GM12878 (cell line): ENCODE measurements around the gene COL4A1. TPM values are rescaled to one million over a fixed set of nuclear protein-coding genes. Genes with fewer than 3 reads are reported as not detected.

Source experiments
- ATAC-seq: fragments of 200-7000 bp; cut with Tn5 transposase; 3 replicates; pipeline ENCODE4 v1.9.1; 2020; ENCODE audit warnings: mild to moderate bottlenecking, moderate library complexity
- BruUV-seq: library from RNA; stranded (reverse); fragments of 400-500 nt; replicated peaks from 2 replicates; lab custom pipeline; 2021; lab: Mats Ljungman, UMichigan
- CTCF ChIA-PET: fragments of 300-600 bp; sonication (Branson Sonifier 250); formaldehyde crosslinking; extraction: SDS; loops from one replicate; lab custom pipeline; 2021; ENCODE audit warnings: inconsistent platforms; lab: Yijun Ruan, JAX
- POLR2A ChIA-PET: fragments of 350-600 bp; formaldehyde crosslinking; extraction: SDS; loops from one replicate; lab custom pipeline; 2021; ENCODE audit warnings: inconsistent platforms; lab: Charles Lee
- RAD21 ChIA-PET: fragments of 300-600 bp; sonication (Branson Sonifier 250); formaldehyde crosslinking; loops from one replicate; lab custom pipeline; 2023; ENCODE audit warnings: antibody characterized with exemption; ENCODE audit not compliant: unreplicated experiment; lab: Charles Lee
- SMC1A ChIA-PET: fragments of 300-600 bp; sonication (Branson Sonifier 250); formaldehyde crosslinking; loops from one replicate; lab custom pipeline; 2023; ENCODE audit not compliant: unreplicated experiment, uncharacterized antibody; lab: Charles Lee
- DNase-seq: peaks from one replicate; pipeline ENCODE4 v3.0.0-alpha.2; 2011; ENCODE audit warnings: low read depth, low spot score
- FAIRE-seq: peaks from 3 replicates; lab custom pipeline; 2011; peaks lifted over from hg19 to GRCh38; lab: Jason Lieb, UNC
- H2AFZ ChIP-seq: 2 replicates; pipeline ENCODE4 v1.6.0; 2011; ENCODE audit warnings: low read depth, low read length, control low read depth; ENCODE audit not compliant: control insufficient read depth
- H3K27ac ChIP-seq: 2 replicates; pipeline ENCODE4 v1.5.1; 2011; ENCODE audit warnings: control low read depth; ENCODE audit not compliant: control insufficient read depth, insufficient read depth
- H3K27me3 ChIP-seq, 2 experiments: replicated peaks in 1 of 2; 2 replicates each; pipeline versions ENCODE4 v1.6.0 to v1.6.1; 2011; ENCODE audit warnings: low read length in 1 of 2; ENCODE audit not compliant: control insufficient read depth in 2 of 2, insufficient read depth in 2 of 2
- H3K36me3 ChIP-seq, 2 experiments: 2 replicates each; pipeline ENCODE4 v1.5.1; 2011; ENCODE audit warnings: low read length in 1 of 2; ENCODE audit not compliant: control insufficient read depth in 2 of 2, insufficient read depth in 2 of 2
- H3K4me1 ChIP-seq: 2 replicates; pipeline ENCODE4 v1.6.1; 2011; ENCODE audit warnings: mild to moderate bottlenecking, low read length, moderate library complexity, mixed read lengths; ENCODE audit not compliant: control insufficient read depth, insufficient read depth
- H3K4me2 ChIP-seq: 2 replicates; pipeline ENCODE4 v1.6.0; 2011; ENCODE audit warnings: control low read depth; ENCODE audit not compliant: control insufficient read depth, insufficient read depth
- H3K4me3 ChIP-seq: fragments of 200-600 bp; sonication (generic); 2 replicates; pipeline ENCODE4 v1.5.1; 2016
- H3K79me2 ChIP-seq: 2 replicates; pipeline ENCODE4 v1.6.0; 2011; ENCODE audit warnings: low read length; ENCODE audit not compliant: control insufficient read depth, insufficient read depth
- H3K9ac ChIP-seq: 2 replicates; pipeline ENCODE4 v1.8.0; 2011; ENCODE audit warnings: low read length, control low read depth, mixed read lengths; ENCODE audit not compliant: control insufficient read depth, insufficient read depth
- H3K9me3 ChIP-seq: replicated peaks from 3 replicates; pipeline ENCODE4 v1.5.1; 2011; ENCODE audit warnings: mild to moderate bottlenecking, low read length; ENCODE audit not compliant: control insufficient read depth, insufficient read depth
- H4K20me1 ChIP-seq: 2 replicates; pipeline ENCODE4 v1.6.0; 2011; ENCODE audit not compliant: control insufficient read depth, insufficient read depth
- BCL11A ChIP-seq: IDR thresholded peaks from 2 replicates; pipeline ENCODE4 v1.6.1; 2011; ENCODE audit warnings: low read depth, low read length
- EZH2 ChIP-seq: IDR thresholded peaks from 2 replicates; pipeline ENCODE4 v1.6.1; 2012; ENCODE audit warnings: low read depth, mild to moderate bottlenecking, control low read depth, inconsistent platforms, low read length, borderline replicate concordance; ENCODE audit not compliant: control insufficient read depth
- IRF4 ChIP-seq: IDR thresholded peaks from 2 replicates; pipeline ENCODE4 v1.6.1; 2011; ENCODE audit warnings: low read depth, low read length
- JUND ChIP-seq: IDR thresholded peaks from 2 replicates; pipeline ENCODE4 v1.6.1; 2012; ENCODE audit warnings: low read depth, mild to moderate bottlenecking, low read length, improper control_type of control experiment, moderate library complexity
- MAX ChIP-seq: IDR thresholded peaks from 2 replicates; pipeline ENCODE4 v1.6.1; 2012; ENCODE audit warnings: low read depth, low read length, improper control_type of control experiment
- MEF2B ChIP-seq: fragments of 450-650 bp; IDR thresholded peaks from 2 replicates; pipeline ENCODE4 v1.6.1; 2018; ENCODE audit warnings: mild to moderate bottlenecking, moderate library complexity; ENCODE audit not compliant: partially characterized antibody, poor library complexity, severe bottlenecking
- POLR2A ChIP-seq: IDR thresholded peaks from 2 replicates; pipeline ENCODE4 v1.6.1; 2011; ENCODE audit warnings: low read depth, mild to moderate bottlenecking, low read length
- WRNIP1 ChIP-seq: IDR thresholded peaks from 2 replicates; pipeline ENCODE4 v1.6.1; 2011; ENCODE audit warnings: low read depth, low read length, improper control_type of control experiment, borderline replicate concordance
- ZBED1 ChIP-seq: IDR thresholded peaks from 2 replicates; pipeline ENCODE4 v1.6.1; 2016; ENCODE audit warnings: borderline replicate concordance
- ZNF384 ChIP-seq: IDR thresholded peaks from 2 replicates; pipeline ENCODE4 v1.6.1; 2012; ENCODE audit warnings: low read depth, mild to moderate bottlenecking, low read length, improper control_type of control experiment, borderline replicate concordance
- WGBS: methylation state at CpG from one replicate; pipeline ENCODE4 v1.1.6; 2016; ENCODE audit warnings: low lambda C conversion rate; ENCODE audit not compliant: insufficient replicate concordance, insufficient coverage; ENCODE audit errors: missing lambda C conversion rate; 5-methylcytosine and 5-hydroxymethylcytosine counted together
- in situ Hi-C: fragments of 300-500 bp; cut with MboI; formaldehyde crosslinking; loops from 9 replicates; pipeline ENCODE4 v1.14.3; 2018; ENCODE audit warnings: mixed read lengths
- intact Hi-C: fragments of 100-400 bp; cut with micrococcal nuclease; formaldehyde crosslinking; loops from one replicate; pipeline ENCODE4 v1.14.2; 2022; ENCODE audit not compliant: unreplicated experiment
- polyA plus RNA-seq, 11 experiments: library from polyadenylated mRNA; depleted of rRNA in 4 of 11; unstranded in 6 of 11; stranded (reverse) in 5 of 11; fragments of >200 nt; fragmentation: Nextera tagmentation in 4 of 11; fragmentation: Illumina TruSeq in 1 of 11; extraction: Ambion mirVana in 4 of 11; extraction: Trizol in 1 of 11; gene quantifications; 1 replicate in 1 of 11; 2 replicates in 10 of 11; pipeline versions ENCODE4 v1.2.1 to v1.2.3, GENCODE V29; 2011 to 2016; ENCODE audit warnings: inconsistent platforms in 2 of 11, missing spikeins in 2 of 11, low read depth in 1 of 11
- total RNA-seq, 4 experiments: library from RNA; depleted of rRNA in 3 of 4; stranded (reverse); fragments of >200 nt in 3 of 4; fragmentation: Illumina TruSeq in 1 of 4; extraction: Trizol in 1 of 4; gene quantifications; 2 replicates each; pipeline versions ENCODE4 v1.2.1 to v1.2.3, GENCODE V29; 2013 to 2021

Gene COL4A1
- total and polyA plus RNA-seq, 10 of the 15 experiments (the other 5 are each of a cell fraction or from before 2014, with no cell fraction given): 0.07 to 0.31 (median 0.13) TPM; not detected in 6

DNA sequence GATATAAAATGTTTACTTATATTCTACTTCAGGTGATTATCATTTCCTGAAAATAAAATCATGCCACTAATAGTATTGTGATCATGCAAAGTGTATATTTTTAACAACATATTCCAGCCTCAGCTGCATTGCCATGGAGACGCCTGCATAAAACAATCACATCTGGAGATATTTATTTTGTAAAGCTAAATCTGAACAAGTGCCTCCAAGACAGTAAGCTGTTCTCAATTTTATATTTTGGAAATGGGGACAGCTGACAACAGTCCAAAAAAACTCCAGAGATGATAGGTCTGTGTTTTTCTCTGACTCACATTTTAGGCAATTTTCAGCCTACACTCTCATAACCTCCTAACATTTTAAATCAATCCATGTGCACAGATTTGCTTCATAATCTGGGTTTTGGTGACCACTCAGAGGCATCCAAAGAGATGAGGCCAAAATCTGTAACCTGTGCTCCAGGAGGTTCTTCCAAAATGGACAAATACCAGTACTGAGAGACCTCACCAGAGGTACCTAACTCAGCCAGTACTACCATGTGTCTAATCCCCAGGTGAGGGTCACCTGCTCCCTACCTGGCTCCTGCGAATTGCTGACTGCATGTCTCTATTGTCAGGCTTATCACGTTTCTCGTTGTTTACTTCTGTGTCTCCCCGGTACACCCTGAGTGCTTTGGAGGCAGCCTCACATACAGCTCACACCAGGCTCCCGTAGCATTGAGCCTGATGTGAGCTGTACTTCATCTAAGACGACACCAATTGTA lies 62.7 kb downstream of the COL4A1 start:
- Histone ChIP-seq H2AFZ (no peak overlapping the region), H3K27ac (no peak overlapping the region), H3K4me3 (no peak overlapping the region), H3K4me1 (no peaks in the 10 kb centered on the region), H3K27me3 (peaks cover 0 to 4% of the 10 kb centered on the region in 2 experiments; a peak in 2 of 4 replicates), H3K9me3 (no peaks in the 10 kb centered on the region), H3K9ac (no peak overlapping the region)
- 17% methylated on average over 7 of the region's 7 CpGs for WGBS
- ChIA-PET CTCF (interaction anchor here (0.6 to 1.6 kb wide), 6 partner anchors 10 to 199 kb away, joined by 3 to 8 read pairs (median 4); no protein-coding TSS in a partner anchor), RAD21 (no interaction called here), SMC1A (interaction anchor here (1.3 to 2.0 kb wide), 3 partner anchors 11 to 199 kb away, joined by 3 to 5 read pairs (median 4); no protein-coding TSS in a partner anchor), POLR2A (no interaction called here)
- no peak for FAIRE-seq
- TF ChIP-seq MAX (no peak), BCL11A (no peak), MEF2B (no peak), POLR2A (no peak), ZBED1 (no peak), EZH2 (no peak), ZNF384 (no peak), WRNIP1 (no peak), JUND (no peak), IRF4 (no peak)
- TF ChIP-seq, all 136 proteins: peak for 0
- intact Hi-C loops: no loop called here
- BruUV-seq: no TSS peak
- H3K4me2 ChIP-seq: no peak overlapping the region
- no peaks in the 10 kb centered on the region for H3K79me2 ChIP-seq
- no peaks in the 10 kb centered on the region for H3K36me3 ChIP-seq
- in situ Hi-C loops: no loop called here
- ATAC-seq (no peak), DNase-seq (no peak)
- no peaks in the 10 kb centered on the region for H4K20me1 ChIP-seq
